ENCODE data around the gene PRMT9. TPM values are rescaled to one million over a fixed set of nuclear protein-coding genes. Genes with fewer than 3 reads are reported as not detected.

PRMT9 gene
- total and polyA plus RNA-seq, 2 of the 13 experiments (the other 11 are each of a cell fraction or from before 2014, with no cell fraction given), result 4.0 to 9.7 TPM

DNA sequence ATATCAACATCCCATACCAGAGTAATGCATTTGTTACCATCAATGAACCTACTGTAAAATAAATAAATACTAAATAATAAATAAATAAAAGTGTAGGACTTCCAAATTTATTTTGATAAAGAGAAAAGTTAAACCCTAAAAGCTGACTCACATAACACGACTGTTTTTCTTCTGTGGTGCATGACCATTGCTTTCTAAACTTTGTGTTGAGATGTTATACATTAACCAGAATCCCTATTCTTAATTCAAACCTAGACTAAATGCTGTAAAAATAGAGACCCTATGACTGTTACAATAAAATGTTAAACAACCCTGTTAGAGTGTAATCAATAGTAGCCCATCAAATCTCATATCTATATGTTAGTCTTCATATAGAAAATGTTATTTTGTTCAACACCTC, 20.9 kb upstream of the PRMT9 start:
- Histone ChIP-seq H3K79me2 (ENCODE audit: insufficient read depth, low read length) (no peaks in the 10 kb centered on the region), H3K27ac (ENCODE audit: extremely low read length, insufficient read depth, low read length) (no peak overlapping the region), H3K9me3 (ENCODE audit: low read length) (no peaks in the 10 kb centered on the region), H2AFZ (ENCODE audit: low read length) (no peak overlapping the region), H3K27me3 (ENCODE audit: control insufficient read depth in 1 of 2, insufficient read depth in 2 of 2, low read length in 2 of 2) (no peaks in the 10 kb centered on the region), H3K4me1 (ENCODE audit: insufficient read depth, low read length) (no peaks in the 10 kb centered on the region), H3K4me3 (replicated peaks in 1 of 3; ENCODE audit: insufficient read depth in 1 of 3, low read depth in 2 of 3, low read length in 3 of 3) (no peak overlapping the region), H3K4me2 (ENCODE audit: low read depth, low read length) (no peak overlapping the region), H4K20me1 (ENCODE audit: insufficient read depth, low read length) (no peaks in the 10 kb centered on the region), H3K36me3 (replicated peaks in 1 of 2; ENCODE audit: control insufficient read depth in 1 of 2, insufficient read depth in 2 of 2, low read length in 2 of 2) (no peaks in the 10 kb centered on the region), H3K9ac (ENCODE audit: insufficient read depth, low read depth, low read length) (no peak overlapping the region)
- WGBS (ENCODE audit: low lambda C conversion rate), result 0% methylated on average over 1 of the region's 1 CpG
- POLR2A ChIA-PET, result no interaction called here
- CTCF ChIA-PET (ENCODE audit: low intra/inter-chr PET ratio, low total read pairs), result no interaction called here
- ATAC-seq (no peak), DNase-seq (ENCODE audit: low spot score) (no peak), FAIRE-seq (no peak)
- in situ Hi-C loops (cut with HindIII; ENCODE audit: extremely low pct_ligation_motif_present, low pct_unique_long_range_greater_than_20kb) (loop anchor here (10.0 kb wide), 1 partner anchor 160 kb away; no protein-coding TSS in a partner anchor), intact Hi-C loops (cut with micrococcal nuclease; ENCODE audit: unreplicated experiment) (no loop called here)
- TF ChIP-seq SPEN (CRISPR knock-in tag; IDR thresholded peaks at IDR 0.05; ENCODE audit: low read depth), result no peak
- BruUV-seq (replicated peaks), result no TSS peak

GRCh38 chr4:147696866-147697265, 12.9 kb upstream of the PRMT9 start:
- intact Hi-C loops (cut with micrococcal nuclease; ENCODE audit: unreplicated experiment) (no loop called here), in situ Hi-C loops (cut with HindIII; ENCODE audit: extremely low pct_ligation_motif_present, low pct_unique_long_range_greater_than_20kb) (no loop called here)
- FAIRE-seq (no peak), DNase-seq (ENCODE audit: low spot score) (no peak), ATAC-seq (no peak)
- Histone ChIP-seq H3K27ac (ENCODE audit: extremely low read length, insufficient read depth, low read length) (no peak overlapping the region), H2AFZ (ENCODE audit: low read length) (no peak overlapping the region), H3K9ac (ENCODE audit: insufficient read depth, low read depth, low read length) (no peak overlapping the region), H3K4me1 (ENCODE audit: insufficient read depth, low read length) (0 out of 2 replicates have a peak, but pooled peaks cover 10% of the 10 kb centered on the region), H3K27me3 (ENCODE audit: control insufficient read depth in 1 of 2, insufficient read depth in 2 of 2, low read length in 2 of 2) (no peaks in the 10 kb centered on the region), H3K9me3 (ENCODE audit: low read length) (no peaks in the 10 kb centered on the region), H3K36me3 (replicated peaks in 1 of 2; ENCODE audit: control insufficient read depth in 1 of 2, insufficient read depth in 2 of 2, low read length in 2 of 2) (no peaks in the 10 kb centered on the region), H3K4me2 (ENCODE audit: low read depth, low read length) (no peak overlapping the region), H3K4me3 (replicated peaks in 1 of 3; ENCODE audit: insufficient read depth in 1 of 3, low read depth in 2 of 3, low read length in 3 of 3) (no peak overlapping the region), H3K79me2 (ENCODE audit: insufficient read depth, low read length) (no peaks in the 10 kb centered on the region), H4K20me1 (ENCODE audit: insufficient read depth, low read length) (no peaks in the 10 kb centered on the region)
- POLR2A ChIA-PET, result no interaction called here
- CTCF ChIA-PET (ENCODE audit: low intra/inter-chr PET ratio, low total read pairs), result no interaction called here
- WGBS (ENCODE audit: low lambda C conversion rate), result 0% methylated on average over 1 of the region's 1 CpG
- BruUV-seq (replicated peaks), result no TSS peak
- TF ChIP-seq ZFP36 (IDR thresholded peaks at IDR 0.05; ENCODE audit: borderline replicate concordance, low read depth, low read length, partially characterized antibody) (no peak), ZNF460 (CRISPR knock-in tag; IDR thresholded peaks at IDR 0.05; ENCODE audit: borderline replicate concordance) (no peak), EED (CRISPR knock-in tag; IDR thresholded peaks at IDR 0.05) (no peak), ZNF580 (CRISPR knock-in tag; IDR thresholded peaks at IDR 0.05; ENCODE audit: borderline replicate concordance, low read depth) (no peak), ZNF331 (CRISPR knock-in tag; IDR thresholded peaks at IDR 0.05) (no peak), CENPT (CRISPR knock-in tag; IDR thresholded peaks at IDR 0.05; ENCODE audit: low read depth) (no peak), TEAD2 (CRISPR knock-in tag; IDR thresholded peaks at IDR 0.05) (no peak), ZNF589 (CRISPR knock-in tag; conservative IDR thresholded peaks at IDR 0.05) (no peak), AFF4 (CRISPR knock-in tag; IDR thresholded peaks at IDR 0.05) (no peak), BRCA1 (CRISPR knock-in tag; IDR thresholded peaks at IDR 0.05) (no peak), GABPB1 (CRISPR knock-in tag; IDR thresholded peaks at IDR 0.05) (no peak), MAFG (CRISPR knock-in tag; IDR thresholded peaks at IDR 0.05) (no peak)
- TF ChIP-seq, protein P1, sequence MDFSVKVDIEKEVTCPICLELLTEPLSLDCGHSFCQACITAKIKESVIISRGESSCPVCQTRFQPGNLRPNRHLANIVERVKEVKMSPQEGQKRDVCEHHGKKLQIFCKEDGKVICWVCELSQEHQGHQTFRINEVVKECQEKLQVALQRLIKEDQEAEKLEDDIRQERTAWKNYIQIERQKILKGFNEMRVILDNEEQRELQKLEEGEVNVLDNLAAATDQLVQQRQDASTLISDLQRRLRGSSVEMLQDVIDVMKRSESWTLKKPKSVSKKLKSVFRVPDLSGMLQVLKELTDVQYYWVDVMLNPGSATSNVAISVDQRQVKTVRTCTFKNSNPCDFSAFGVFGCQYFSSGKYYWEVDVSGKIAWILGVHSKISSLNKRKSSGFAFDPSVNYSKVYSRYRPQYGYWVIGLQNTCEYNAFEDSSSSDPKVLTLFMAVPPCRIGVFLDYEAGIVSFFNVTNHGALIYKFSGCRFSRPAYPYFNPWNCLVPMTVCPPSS (IDR thresholded peaks at IDR 0.05), result no peak

Data from HepG2 (cell line).